ENCODE measurements around the gene B3GALT5. TPM values are rescaled to one million over a fixed set of nuclear protein-coding genes. Genes with fewer than 3 reads are reported as not detected.
A peak's percentile ranks its signal among the peaks of the same experiment; 100 is the strongest.

Gene B3GALT5
- total RNA-seq, 4 donors from 2014 or later, result 0.13 to 1.3 (median 0.77) TPM

- 97% methylated on average over 5 of the region's 18 CpGs; no CpG with 5 or more reads in 1 of the 2 donors for WGBS, 2 donors (ENCODE audit: low coverage in 1 of 2)
- H3K4me1 ChIP-seq, result peaks cover 0 to 15% (median 6%) of the 10 kb centered on the region in 3 donors
- H3K36me3 ChIP-seq, result no peaks in the 10 kb centered on the region
- ATAC-seq, result no peak
- TF ChIP-seq EP300 (IDR thresholded peaks at IDR 0.05) (no peak), POLR2AphosphoS5 (IDR thresholded peaks at IDR 0.05) (no peak), POLR2A (IDR thresholded peaks at IDR 0.05) (no peak)
- TF ChIP-seq, protein P1, sequence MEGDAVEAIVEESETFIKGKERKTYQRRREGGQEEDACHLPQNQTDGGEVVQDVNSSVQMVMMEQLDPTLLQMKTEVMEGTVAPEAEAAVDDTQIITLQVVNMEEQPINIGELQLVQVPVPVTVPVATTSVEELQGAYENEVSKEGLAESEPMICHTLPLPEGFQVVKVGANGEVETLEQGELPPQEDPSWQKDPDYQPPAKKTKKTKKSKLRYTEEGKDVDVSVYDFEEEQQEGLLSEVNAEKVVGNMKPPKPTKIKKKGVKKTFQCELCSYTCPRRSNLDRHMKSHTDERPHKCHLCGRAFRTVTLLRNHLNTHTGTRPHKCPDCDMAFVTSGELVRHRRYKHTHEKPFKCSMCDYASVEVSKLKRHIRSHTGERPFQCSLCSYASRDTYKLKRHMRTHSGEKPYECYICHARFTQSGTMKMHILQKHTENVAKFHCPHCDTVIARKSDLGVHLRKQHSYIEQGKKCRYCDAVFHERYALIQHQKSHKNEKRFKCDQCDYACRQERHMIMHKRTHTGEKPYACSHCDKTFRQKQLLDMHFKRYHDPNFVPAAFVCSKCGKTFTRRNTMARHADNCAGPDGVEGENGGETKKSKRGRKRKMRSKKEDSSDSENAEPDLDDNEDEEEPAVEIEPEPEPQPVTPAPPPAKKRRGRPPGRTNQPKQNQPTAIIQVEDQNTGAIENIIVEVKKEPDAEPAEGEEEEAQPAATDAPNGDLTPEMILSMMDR (IDR thresholded peaks at IDR 0.05), result no peak
- no peaks in the 10 kb centered on the region for H3K27me3 ChIP-seq
- H3K4me3 ChIP-seq, result no peak overlapping the region
- no peaks in the 10 kb centered on the region for H3K9me3 ChIP-seq
- H3K27ac ChIP-seq, result peak overlapping the region in 1 of 4 donors; percentile 15
Observed at GRCh38 chr21:39661121-39661520, 48.4 kb downstream of the B3GALT5 start.

- TF ChIP-seq POLR2A (IDR thresholded peaks at IDR 0.05) (no peak), EP300 (IDR thresholded peaks at IDR 0.05) (no peak), POLR2AphosphoS5 (IDR thresholded peaks at IDR 0.05) (no peak)
- TF ChIP-seq, protein P1 (IDR thresholded peaks at IDR 0.05), result no peak
- Histone ChIP-seq H3K36me3 (no peaks in the 10 kb centered on the region), H3K4me1 (peaks cover 0 to 15% (median 6%) of the 10 kb centered on the region in 3 donors), H3K27me3 (no peaks in the 10 kb centered on the region), H3K9me3 (no peaks in the 10 kb centered on the region), H3K27ac (no peak overlapping the region), H3K4me3 (no peak overlapping the region)
- WGBS, 2 donors (ENCODE audit: low coverage in 1 of 2), result 96 to 99% methylated on average over 8 of the region's 9 CpGs
- no peak for ATAC-seq
Observed at GRCh38 chr21:39661740-39662139, 49.0 kb downstream of the B3GALT5 start.

DNA sequence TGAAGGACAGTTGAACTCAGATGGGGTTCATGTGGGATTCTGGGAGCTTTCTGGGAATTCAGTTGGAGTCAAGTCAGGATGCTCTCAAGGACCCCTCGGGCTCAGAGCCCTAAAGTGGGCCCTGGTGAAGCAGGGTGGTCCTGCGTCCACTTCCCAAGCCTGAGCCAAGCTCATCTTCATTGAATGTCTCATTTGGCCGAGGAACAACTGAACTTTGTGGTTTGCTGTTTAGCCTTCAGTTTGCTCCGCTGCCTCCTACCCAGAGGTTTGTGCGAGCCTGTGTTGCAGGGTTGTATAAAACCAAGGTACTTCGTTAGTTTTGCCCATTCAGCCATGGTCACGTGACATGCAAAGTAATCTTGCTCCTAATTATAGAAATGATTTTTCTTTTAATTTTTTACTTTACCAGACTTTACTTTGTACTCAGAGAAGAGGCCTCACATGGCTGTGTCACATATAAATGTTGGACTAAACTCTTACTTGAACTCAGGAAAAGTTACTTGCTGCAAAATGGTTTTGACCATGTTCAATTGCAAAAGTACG, 49.7 kb downstream of the B3GALT5 start:
- Histone ChIP-seq H3K4me3 (no peak overlapping the region), H3K27me3 (no peaks in the 10 kb centered on the region)
- WGBS, 2 donors (ENCODE audit: low coverage in 1 of 2), result 93 to 94% methylated on average over 4 to 6 of the region's 8 CpGs

GRCh38 chr21:39663066-39663465, 50.3 kb downstream of the B3GALT5 start:
- no peak for ATAC-seq
- Histone ChIP-seq H3K36me3 (no peaks in the 10 kb centered on the region), H3K27me3 (no peaks in the 10 kb centered on the region), H3K4me3 (no peak overlapping the region), H3K9me3 (no peaks in the 10 kb centered on the region), H3K4me1 (peaks cover 0 to 15% (median 6%) of the 10 kb centered on the region in 3 donors), H3K27ac (no peak overlapping the region)
- WGBS, 2 donors (ENCODE audit: low coverage in 1 of 2), result 92 to 93% methylated on average over 2 to 6 of the region's 10 CpGs
- TF ChIP-seq, protein P1 (IDR thresholded peaks at IDR 0.05), result no peak
- TF ChIP-seq EP300 (IDR thresholded peaks at IDR 0.05), result no peak
- TF ChIP-seq POLR2AphosphoS5 (IDR thresholded peaks at IDR 0.05), result no peak
- no peak for TF ChIP-seq POLR2A (IDR thresholded peaks at IDR 0.05)

More for the DNA sequence above, 49.7 kb downstream of the B3GALT5 start:
- H3K36me3 ChIP-seq, result no peaks in the 10 kb centered on the region
- peaks cover 0 to 15% (median 6%) of the 10 kb centered on the region in 3 donors for H3K4me1 ChIP-seq
- H3K9me3 ChIP-seq, result no peaks in the 10 kb centered on the region
- no peak for ATAC-seq
- H3K27ac ChIP-seq, result no peak overlapping the region
- TF ChIP-seq EP300 (IDR thresholded peaks at IDR 0.05), result no peak
- TF ChIP-seq POLR2A (IDR thresholded peaks at IDR 0.05), result no peak
- no peak for TF ChIP-seq POLR2AphosphoS5 (IDR thresholded peaks at IDR 0.05)
- TF ChIP-seq, protein P1 (IDR thresholded peaks at IDR 0.05), result no peak

Measured in gastroesophageal sphincter (tissue), 4 donors.